Stimulated activated CD8-positive, alpha-beta memory T cell treated with anti-CD3 and anti-CD28 coated beads, Interleukin-4, amount 100 ng/mL, for 24 hours (primary cell): ENCODE measurements around the gene RDH14.

Experiments
- DNase-seq: peaks from one replicate; pipeline ENCODE4 v3.0.0-alpha.2; 2020; ENCODE audit warnings: low read depth

Gene RDH14

GRCh38 chr2:18520451-18521425 lies 39.7 kb downstream of the RDH14 start:
- peak; percentile 67 for DNase-seq

GRCh38 chr2:18519914-18520450 lies 40.5 kb downstream of the RDH14 start:
- DNase-seq, result no peak

GRCh38 chr2:18518116-18519111 lies 42.0 kb downstream of the RDH14 start:
- no peak for DNase-seq

- no peak for DNase-seq
Measured at GRCh38 chr2:18517386-18517785, 43.1 kb downstream of the RDH14 start.

GRCh38 chr2:18516112-18516511 lies 44.3 kb downstream of the RDH14 start:
- no peak for DNase-seq

GRCh38 chr2:18514526-18515461 lies 45.7 kb downstream of the RDH14 start:
- DNase-seq, result no peak

GRCh38 chr2:18510775-18511174 lies 49.7 kb downstream of the RDH14 start:
- DNase-seq, result no peak

- DNase-seq, result no peak
Measured at GRCh38 chr2:18506883-18507509, 53.5 kb downstream of the RDH14 start.

- DNase-seq, result no peak
Measured at GRCh38 chr2:18505703-18506341, 54.6 kb downstream of the RDH14 start.
